Small intestine (tissue), 7 donors: ENCODE data around the gene PRSS37. TPM values are rescaled to one million over a fixed set of nuclear protein-coding genes. Genes with fewer than 3 reads are reported as not detected.
A peak's percentile ranks its signal among the peaks of the same experiment; 100 is the strongest.

Experiments
- DNase-seq, 2 donors: peaks; one replicate each; pipeline versions ENCODE4 v3.0.0 to v3.0.0-alpha.2; 2013
- FAIRE-seq: peaks from 2 replicates; lab custom pipeline; 2012; peaks lifted over from hg19 to GRCh38; lab: Jason Lieb, UNC
- H3K27ac ChIP-seq, 3 donors: one replicate each; pipeline ENCODE4 v1.5.1; 2013; ENCODE audit warnings: low read length in 2 of 3, mild to moderate bottlenecking in 2 of 3, control low read depth in 1 of 3, inconsistent platforms in 1 of 3, low read depth in 1 of 3, moderate library complexity in 1 of 3
- H3K27me3 ChIP-seq, 3 donors: one replicate each; pipeline ENCODE4 v1.6.1; 2013; ENCODE audit warnings: low read length in 3 of 3, inconsistent platforms in 1 of 3; ENCODE audit not compliant: control insufficient read depth in 3 of 3, insufficient read depth in 3 of 3
- H3K36me3 ChIP-seq, 3 donors: one replicate each; pipeline ENCODE4 v1.6.1; 2013; ENCODE audit warnings: low read length in 3 of 3, inconsistent platforms in 1 of 3, low read depth in 1 of 3, mild to moderate bottlenecking in 1 of 3, moderate library complexity in 1 of 3; ENCODE audit not compliant: control insufficient read depth in 3 of 3, insufficient read depth in 2 of 3
- H3K4me1 ChIP-seq, 3 donors: one replicate each; pipeline ENCODE4 v1.6.1; 2013; ENCODE audit warnings: low read length in 2 of 3, inconsistent platforms in 1 of 3, low read depth in 1 of 3, mild to moderate bottlenecking in 1 of 3, moderate library complexity in 1 of 3; ENCODE audit not compliant: control insufficient read depth in 3 of 3, insufficient read depth in 2 of 3
- H3K4me3 ChIP-seq, 3 donors: one replicate each; pipeline ENCODE4 v1.5.1; 2013; ENCODE audit warnings: low read length in 3 of 3, control low read depth in 1 of 3, inconsistent platforms in 1 of 3, low read depth in 1 of 3, mild to moderate bottlenecking in 1 of 3, moderate library complexity in 1 of 3
- H3K9me3 ChIP-seq, 2 donors: one replicate each; pipeline ENCODE4 v1.6.1; 2013; ENCODE audit warnings: low read depth in 1 of 2, low read length in 1 of 2; ENCODE audit not compliant: control insufficient read depth in 2 of 2, insufficient read depth in 1 of 2
- WGBS, 3 donors: extraction: QIAGEN DNeasy Blood & Tissue Kit; methylation state at CpG; one replicate each; pipeline ENCODE4 v1.1.7; 2013; 5-methylcytosine and 5-hydroxymethylcytosine counted together
- polyA plus RNA-seq, 4 donors: library from polyadenylated mRNA; stranded (reverse) in 3 of 4; unstranded in 1 of 4; fragments of 200-250 nt in 3 of 4; fragments of 120-200 nt in 1 of 4; gene quantifications; one replicate each; pipeline versions ENCODE4 v1.2.1 to v1.2.3, GENCODE V29; 2013
- donor health status: healthy with polysubstance abuse.
- donor health status: control.
- donor health status: control.
- donor health status: Bipolar disorder and iron deficiency.
- donor health status: healthy.

The PRSS37 gene
- polyA plus RNA-seq, 4 donors, result 0.38 TPM; not detected in 3

DNA sequence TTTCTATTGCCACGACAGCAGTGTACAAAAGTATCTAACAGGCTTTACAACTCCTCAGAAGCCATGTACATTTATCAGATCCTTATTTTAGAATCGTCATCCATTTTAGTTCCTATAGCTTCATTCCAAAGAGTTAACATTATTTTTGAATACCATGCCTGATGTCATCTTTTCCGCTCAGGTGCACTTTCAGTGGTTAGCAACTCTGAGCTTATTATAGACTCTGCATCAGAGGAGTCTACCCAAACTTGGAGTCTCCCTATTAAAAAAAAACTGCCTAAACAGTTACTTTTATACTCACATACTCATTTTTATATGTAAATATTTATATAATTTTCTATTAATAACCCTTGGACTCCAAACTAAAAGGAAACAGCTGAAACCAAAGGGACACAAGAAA is 31.6 kb upstream of the PRSS37 start:
- Histone ChIP-seq H3K4me1 (no peaks in the 10 kb centered on the region), H3K36me3 (no peaks in the 10 kb centered on the region), H3K27ac (no peak overlapping the region), H3K9me3 (no peaks in the 10 kb centered on the region), H3K4me3 (no peak overlapping the region), H3K27me3 (no peaks in the 10 kb centered on the region)
- DNase-seq (no peak), FAIRE-seq (no peak)
- WGBS, 3 donors, result 85 to 90% (median 87%) methylated on average over 3 of the region's 3 CpGs

DNA sequence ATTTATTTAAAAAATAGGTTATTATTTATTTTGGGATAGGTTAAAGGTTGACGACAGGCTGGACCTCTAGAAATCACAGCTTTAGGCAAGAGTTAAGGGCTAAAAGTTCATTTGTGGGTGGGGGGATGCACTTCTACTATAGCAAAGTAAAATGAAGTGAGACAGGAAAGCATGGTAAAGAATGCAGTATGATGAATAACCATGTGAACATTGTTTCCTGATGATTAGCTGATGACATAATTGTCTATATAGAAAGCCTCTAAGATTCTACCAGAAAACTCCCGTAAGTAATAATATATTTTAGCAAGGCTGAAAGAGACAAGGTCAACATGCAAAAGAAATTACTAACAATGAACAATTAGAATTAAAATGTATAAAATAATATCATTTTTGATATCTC is 25.7 kb upstream of the PRSS37 start:
- H3K36me3 ChIP-seq, result no peaks in the 10 kb centered on the region
- no peak overlapping the region for H3K27ac ChIP-seq
- H3K27me3 ChIP-seq, result no peaks in the 10 kb centered on the region
- WGBS, 3 donors, result 88 to 97% (median 93%) methylated on average over 2 of the region's 2 CpGs
- no peaks in the 10 kb centered on the region for H3K4me1 ChIP-seq
- H3K4me3 ChIP-seq, result no peak overlapping the region
- no peaks in the 10 kb centered on the region for H3K9me3 ChIP-seq
- FAIRE-seq, result no peak
- DNase-seq, result no peak

DNA sequence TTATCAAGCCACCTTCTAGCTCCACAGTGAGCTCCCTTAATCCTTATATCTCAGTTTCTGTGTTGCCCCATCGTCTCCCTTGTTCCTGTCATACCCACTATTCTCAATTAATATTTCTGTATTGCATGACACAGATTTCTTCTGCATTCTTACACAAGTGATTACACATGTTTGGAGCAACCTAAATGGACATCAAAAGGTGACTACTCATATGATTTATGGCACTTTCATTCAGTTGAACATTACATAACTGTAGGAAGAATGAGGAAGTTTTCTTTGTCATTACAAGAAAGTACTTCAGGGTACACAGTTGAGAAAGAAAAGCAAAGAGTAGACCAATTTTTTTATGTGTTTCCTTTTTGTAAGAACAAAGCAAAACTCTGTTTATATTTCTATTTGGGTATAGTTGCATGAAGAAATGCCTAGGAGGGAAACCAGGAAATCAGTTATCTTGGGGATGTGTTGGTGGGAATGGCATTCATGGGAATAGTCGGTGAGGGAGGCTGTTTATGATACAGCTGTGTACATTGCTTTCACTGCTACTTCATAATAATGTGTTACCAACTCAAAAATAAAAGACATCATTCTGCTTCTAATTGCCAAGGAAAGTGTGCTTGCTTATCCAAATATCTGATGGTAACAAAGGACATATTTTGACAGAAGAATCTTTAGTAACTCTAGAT is 23.6 kb upstream of the PRSS37 start:
- Histone ChIP-seq H3K4me3 (no peak overlapping the region), H3K36me3 (no peaks in the 10 kb centered on the region), H3K27me3 (no peaks in the 10 kb centered on the region), H3K4me1 (no peaks in the 10 kb centered on the region), H3K27ac (no peak overlapping the region), H3K9me3 (no peaks in the 10 kb centered on the region)
- peak; percentile 5 to 17 for DNase-seq
- no peak for FAIRE-seq
- WGBS, 3 donors, result 45 to 71% (median 52%) methylated on average over 2 of the region's 2 CpGs

DNA sequence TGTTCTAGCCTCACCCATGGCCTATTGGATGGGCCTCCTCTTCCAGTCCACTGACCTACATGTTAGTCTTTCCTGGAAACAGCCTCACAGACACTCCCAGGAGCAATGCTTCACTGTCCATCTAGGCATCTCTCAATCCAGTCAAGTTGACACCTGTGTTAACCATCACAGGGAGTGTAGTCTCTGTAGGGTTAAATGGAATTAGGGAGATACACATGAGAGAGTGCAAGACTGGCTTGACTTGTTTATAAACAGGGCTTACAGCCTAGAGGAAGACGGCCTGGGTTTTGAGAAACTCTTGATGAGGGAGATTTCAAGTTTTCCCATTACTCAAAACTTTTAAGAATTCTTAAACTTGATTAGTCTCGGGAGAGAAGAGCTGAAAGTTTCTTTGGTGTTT is 18.9 kb upstream of the PRSS37 start:
- no peaks in the 10 kb centered on the region for H3K9me3 ChIP-seq
- H3K36me3 ChIP-seq, result no peaks in the 10 kb centered on the region
- WGBS, 3 donors, result 58 to 76% (median 74%) methylated on average over 2 of the region's 2 CpGs
- FAIRE-seq (no peak), DNase-seq (no peak)
- H3K4me1 ChIP-seq, result no peaks in the 10 kb centered on the region
- H3K27me3 ChIP-seq, result no peaks in the 10 kb centered on the region
- H3K27ac ChIP-seq, result no peak overlapping the region
- no peak overlapping the region for H3K4me3 ChIP-seq

DNA sequence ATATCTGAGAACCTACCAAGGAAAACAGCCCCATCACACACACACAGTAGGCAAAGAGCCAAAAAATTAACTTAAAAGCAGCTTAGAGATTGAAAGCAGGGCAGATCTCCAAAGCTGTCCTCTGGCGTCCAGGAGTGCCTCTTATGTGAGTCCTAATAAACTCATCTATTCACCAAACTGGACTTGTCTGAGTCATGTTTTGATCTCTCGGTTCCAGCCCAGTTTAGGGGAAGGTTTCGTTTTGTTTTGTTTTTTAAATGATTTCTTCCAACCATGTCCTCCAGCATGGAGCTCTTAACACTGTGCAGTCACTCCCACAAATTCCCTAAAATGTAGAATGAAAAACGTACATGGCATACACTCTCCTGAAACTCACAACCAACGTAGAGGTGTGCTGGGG is 6.7 kb upstream of the PRSS37 start:
- H3K4me1 ChIP-seq, result no peaks in the 10 kb centered on the region
- peaks cover 0 to 15% of the 10 kb centered on the region in 2 donors for H3K9me3 ChIP-seq
- WGBS, 3 donors, result 73 to 83% (median 75%) methylated on average over 5 of the region's 5 CpGs
- H3K27me3 ChIP-seq, result no peaks in the 10 kb centered on the region
- FAIRE-seq (no peak), DNase-seq (no peak)
- no peak overlapping the region for H3K4me3 ChIP-seq
- no peak overlapping the region for H3K27ac ChIP-seq
- no peaks in the 10 kb centered on the region for H3K36me3 ChIP-seq

DNA sequence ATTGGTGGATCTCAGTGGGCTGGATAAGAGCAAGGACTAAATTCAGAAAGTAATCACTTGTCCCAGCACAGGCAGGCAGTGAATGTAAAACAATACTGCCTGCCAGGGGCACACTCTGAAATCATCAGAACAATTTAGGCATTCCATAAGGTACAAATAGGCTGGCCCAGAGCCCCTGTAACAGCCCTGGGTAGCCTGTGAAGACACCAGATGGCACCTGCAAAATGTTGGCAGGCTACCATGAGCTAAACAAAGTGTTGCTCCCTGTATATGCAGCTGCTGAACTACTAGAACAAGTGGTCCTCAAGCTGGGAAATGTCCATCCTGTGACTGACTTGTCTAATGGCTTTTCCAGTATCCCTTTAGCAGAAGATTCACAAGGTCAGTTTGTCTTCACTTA is 3.0 kb upstream of the PRSS37 start:
- Histone ChIP-seq H3K4me1 (peaks cover 0 to 10% (median 0%) of the 10 kb centered on the region in 3 donors), H3K27ac (no peak overlapping the region), H3K36me3 (no peaks in the 10 kb centered on the region), H3K9me3 (peaks cover 0 to 7% of the 10 kb centered on the region in 2 donors), H3K27me3 (no peaks in the 10 kb centered on the region), H3K4me3 (no peak overlapping the region)
- FAIRE-seq, result no peak
- no peak for DNase-seq

DNA sequence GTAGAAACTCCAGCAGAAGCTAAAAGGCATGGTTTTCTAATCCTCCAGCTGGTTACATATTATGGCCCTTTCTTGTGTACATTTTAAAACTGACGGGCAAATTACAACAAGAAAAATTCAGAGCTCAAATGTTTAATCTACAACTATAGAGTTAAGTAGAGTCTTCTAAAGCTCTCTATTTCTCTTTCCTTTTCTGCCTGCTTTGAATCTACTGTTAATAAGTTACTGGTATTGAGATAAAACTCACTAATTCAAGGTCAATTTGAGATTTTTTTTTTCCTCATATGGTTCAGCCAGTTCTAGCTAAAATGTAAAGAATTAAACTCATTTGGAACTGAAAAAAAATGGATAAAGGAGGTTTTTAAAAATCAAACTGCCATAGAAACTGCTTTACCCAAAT is 1.6 kb upstream of the PRSS37 start:
- Histone ChIP-seq H3K9me3 (peaks cover 0 to 6% of the 10 kb centered on the region in 2 donors), H3K27ac (no peak overlapping the region), H3K4me1 (peaks cover 0 to 10% (median 0%) of the 10 kb centered on the region in 3 donors), H3K27me3 (no peaks in the 10 kb centered on the region), H3K4me3 (no peak overlapping the region), H3K36me3 (no peaks in the 10 kb centered on the region)
- DNase-seq (peak; percentile 16 to 26), FAIRE-seq (no peak)
- WGBS, 3 donors, result 23 to 58% (median 44%) methylated on average over 1 of the region's 1 CpG

DNA sequence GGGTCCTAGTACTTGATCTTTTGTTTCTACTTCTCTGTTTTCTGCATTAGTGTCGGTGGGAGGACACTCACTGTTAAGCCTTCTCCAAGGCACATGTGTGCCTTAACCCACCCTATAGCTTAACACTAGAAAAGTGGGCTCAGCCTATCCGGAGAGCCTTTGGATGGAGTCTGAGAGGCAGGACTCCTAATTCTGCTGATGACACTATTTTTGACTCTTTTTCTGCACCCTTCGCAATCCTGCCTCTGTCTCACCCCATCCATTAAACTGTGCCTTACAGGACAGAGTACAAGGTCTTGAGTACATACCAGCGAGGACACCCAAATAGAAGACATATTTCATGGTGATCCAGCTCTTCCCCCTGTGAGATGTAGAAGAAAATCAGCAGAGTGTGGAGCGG is 577 bp downstream of the PRSS37 start:
- Histone ChIP-seq H3K9me3 (no peaks in the 10 kb centered on the region), H3K27me3 (no peaks in the 10 kb centered on the region), H3K4me3 (no peak overlapping the region), H3K27ac (no peak overlapping the region), H3K36me3 (no peaks in the 10 kb centered on the region), H3K4me1 (peaks cover 0 to 10% (median 0%) of the 10 kb centered on the region in 3 donors)
- WGBS, 3 donors, result 88 to 94% (median 92%) methylated on average over 5 of the region's 5 CpGs
- DNase-seq (no peak), FAIRE-seq (no peak)

DNA sequence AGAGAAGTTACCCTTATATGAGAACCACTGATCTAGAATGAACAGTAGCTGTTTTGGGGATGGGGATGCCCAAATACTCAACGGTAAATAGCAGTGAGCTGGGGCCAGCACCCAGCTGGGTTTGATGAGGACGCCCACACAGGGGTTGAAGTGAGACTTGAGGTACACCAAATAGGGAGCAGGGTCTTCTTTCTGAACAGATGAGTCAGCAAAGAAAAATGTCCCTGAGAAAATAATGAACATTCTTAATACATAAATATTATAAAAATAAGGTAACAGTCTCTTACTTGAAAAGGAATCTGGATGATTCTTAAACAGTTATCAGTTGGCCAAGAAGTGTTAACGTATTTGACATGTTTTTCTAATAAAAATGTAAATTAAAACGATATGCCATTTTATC is 2.0 kb downstream of the PRSS37 start:
- 83 to 90% (median 86%) methylated on average over 4 of the region's 4 CpGs for WGBS, 3 donors
- Histone ChIP-seq H3K27ac (no peak overlapping the region), H3K27me3 (no peaks in the 10 kb centered on the region)

More for the DNA sequence above, 2.0 kb downstream of the PRSS37 start:
- Histone ChIP-seq H3K4me1 (peaks cover 0 to 10% (median 0%) of the 10 kb centered on the region in 3 donors), H3K9me3 (no peaks in the 10 kb centered on the region), H3K36me3 (no peaks in the 10 kb centered on the region), H3K4me3 (no peak overlapping the region)
- FAIRE-seq (no peak), DNase-seq (no peak)
